ENCODE measurements around the gene MYOZ1.

Gene MYOZ1

DNA sequence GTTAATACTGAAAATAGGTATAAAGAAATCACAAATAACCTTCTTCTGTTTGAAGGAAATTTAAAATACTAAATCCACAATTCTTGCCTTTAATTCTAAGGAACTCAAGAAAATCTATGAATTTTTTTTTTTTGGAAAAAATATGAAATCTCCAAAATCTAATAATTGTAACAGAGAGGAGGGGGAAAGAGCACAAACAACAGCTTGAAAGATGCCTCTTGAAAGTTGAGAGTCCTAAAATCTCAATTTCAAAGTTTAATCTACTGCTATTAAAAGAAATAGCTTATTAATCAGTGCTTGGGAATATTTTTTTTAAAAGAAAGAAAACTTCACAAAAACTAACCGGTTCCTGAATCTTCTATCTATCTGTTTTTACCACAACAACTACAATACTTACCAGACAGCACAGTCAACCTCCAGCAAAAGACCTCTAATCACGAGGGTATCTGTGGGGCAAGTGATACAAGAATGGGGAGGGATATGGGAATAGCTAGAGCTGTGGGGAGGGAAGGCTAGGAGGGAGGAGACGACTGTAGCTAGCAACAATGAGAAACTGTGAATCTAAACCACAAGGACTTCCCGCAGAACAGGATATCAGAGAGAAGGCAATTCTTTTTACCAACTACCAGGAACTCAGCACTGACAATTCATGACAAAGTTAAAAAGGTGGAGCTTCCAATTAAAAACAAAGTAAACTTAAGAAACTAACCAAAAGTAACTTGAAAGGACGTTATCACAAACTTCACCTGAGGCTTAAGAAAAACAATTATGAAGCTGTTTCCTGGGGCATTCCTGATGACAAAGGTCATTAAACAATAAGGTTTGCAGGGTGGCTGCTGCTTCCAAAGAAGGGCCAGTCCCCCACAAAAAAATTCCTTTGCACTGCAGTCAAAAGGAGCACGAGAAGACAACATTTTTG lies 50.1 kb downstream of the MYOZ1 start, which contains the start of gene USP54:
Gene USP54 (minus strand): TSS at position 462 of the 919 bp plus-strand sequence. CDS start 15,684 bp downstream, outside the sequence.
- TF ChIP-seq FOXP2 (optimal IDR thresholded peaks at IDR 0.05; ENCODE audit: borderline replicate concordance, extremely low read depth, extremely low read length, insufficient read depth) (no peak), POLR2AphosphoS5 (IDR thresholded peaks at IDR 0.05; ENCODE audit: low read depth, low read length) (peak; percentile 46; the same call in 1 of the 2 replicates)

DNA sequence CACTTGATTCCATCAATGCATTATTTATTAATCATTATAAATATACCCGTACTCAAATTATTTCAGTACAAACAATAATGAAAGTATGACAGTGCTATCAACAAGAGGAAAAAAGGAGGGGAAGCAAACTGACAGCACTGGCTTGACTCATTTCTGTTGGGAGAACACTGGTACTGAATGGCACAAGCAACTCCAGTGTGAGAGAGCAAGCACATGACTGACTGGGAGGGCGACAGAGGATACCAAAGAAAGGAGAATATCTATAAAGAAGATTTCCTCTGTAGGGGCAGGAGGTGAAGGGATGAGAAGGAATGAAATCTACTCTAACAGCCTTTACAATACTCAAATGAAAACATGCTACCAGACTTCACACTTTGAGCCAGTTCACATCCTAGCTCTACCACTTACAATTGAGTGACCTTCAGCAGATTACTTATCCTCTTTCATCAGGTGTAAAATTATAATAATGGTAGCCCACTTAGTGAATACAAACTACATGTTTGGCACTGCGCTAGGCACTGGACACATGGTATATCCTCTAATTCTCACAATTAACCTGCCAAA lies 51.6 kb downstream of the MYOZ1 start:
- TF ChIP-seq SIN3A (IDR thresholded peaks at IDR 0.05; ENCODE audit: borderline replicate concordance, insufficient read depth, low read length) (no peak), FOXP2 (optimal IDR thresholded peaks at IDR 0.05; ENCODE audit: borderline replicate concordance, extremely low read depth, extremely low read length, insufficient read depth) (no peak), POLR2AphosphoS5 (IDR thresholded peaks at IDR 0.05; ENCODE audit: low read depth, low read length) (no peak), TAF1 (IDR thresholded peaks at IDR 0.05; ENCODE audit: borderline replicate concordance, insufficient read depth, low read length) (no peak)
- TF ChIP-seq, protein P1, sequence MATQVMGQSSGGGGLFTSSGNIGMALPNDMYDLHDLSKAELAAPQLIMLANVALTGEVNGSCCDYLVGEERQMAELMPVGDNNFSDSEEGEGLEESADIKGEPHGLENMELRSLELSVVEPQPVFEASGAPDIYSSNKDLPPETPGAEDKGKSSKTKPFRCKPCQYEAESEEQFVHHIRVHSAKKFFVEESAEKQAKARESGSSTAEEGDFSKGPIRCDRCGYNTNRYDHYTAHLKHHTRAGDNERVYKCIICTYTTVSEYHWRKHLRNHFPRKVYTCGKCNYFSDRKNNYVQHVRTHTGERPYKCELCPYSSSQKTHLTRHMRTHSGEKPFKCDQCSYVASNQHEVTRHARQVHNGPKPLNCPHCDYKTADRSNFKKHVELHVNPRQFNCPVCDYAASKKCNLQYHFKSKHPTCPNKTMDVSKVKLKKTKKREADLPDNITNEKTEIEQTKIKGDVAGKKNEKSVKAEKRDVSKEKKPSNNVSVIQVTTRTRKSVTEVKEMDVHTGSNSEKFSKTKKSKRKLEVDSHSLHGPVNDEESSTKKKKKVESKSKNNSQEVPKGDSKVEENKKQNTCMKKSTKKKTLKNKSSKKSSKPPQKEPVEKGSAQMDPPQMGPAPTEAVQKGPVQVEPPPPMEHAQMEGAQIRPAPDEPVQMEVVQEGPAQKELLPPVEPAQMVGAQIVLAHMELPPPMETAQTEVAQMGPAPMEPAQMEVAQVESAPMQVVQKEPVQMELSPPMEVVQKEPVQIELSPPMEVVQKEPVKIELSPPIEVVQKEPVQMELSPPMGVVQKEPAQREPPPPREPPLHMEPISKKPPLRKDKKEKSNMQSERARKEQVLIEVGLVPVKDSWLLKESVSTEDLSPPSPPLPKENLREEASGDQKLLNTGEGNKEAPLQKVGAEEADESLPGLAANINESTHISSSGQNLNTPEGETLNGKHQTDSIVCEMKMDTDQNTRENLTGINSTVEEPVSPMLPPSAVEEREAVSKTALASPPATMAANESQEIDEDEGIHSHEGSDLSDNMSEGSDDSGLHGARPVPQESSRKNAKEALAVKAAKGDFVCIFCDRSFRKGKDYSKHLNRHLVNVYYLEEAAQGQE (IDR thresholded peaks at IDR 0.05; ENCODE audit: insufficient read depth in 1 of 2, low read depth in 2 of 2, low read length in 2 of 2), result no peak

DNA sequence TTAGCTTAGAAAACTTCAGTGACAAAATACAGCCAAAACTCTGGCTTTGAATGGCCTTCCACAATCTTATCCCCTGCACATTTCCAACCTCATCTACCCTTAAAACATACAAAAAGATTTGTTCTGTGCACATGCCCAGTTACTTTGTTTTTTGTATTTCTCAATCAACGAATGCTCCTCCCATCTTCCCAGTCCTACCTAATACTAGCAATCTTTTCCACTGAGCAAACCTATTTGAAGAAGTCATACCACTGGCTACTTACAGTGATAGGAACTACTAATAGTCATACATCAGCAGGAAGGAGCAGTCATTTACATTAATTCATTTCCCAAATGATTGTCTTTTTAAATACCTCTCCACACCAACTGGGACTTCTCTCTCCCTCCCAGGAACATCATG lies 52.6 kb downstream of the MYOZ1 start:
- no peak for TF ChIP-seq SIN3A (IDR thresholded peaks at IDR 0.05; ENCODE audit: borderline replicate concordance, insufficient read depth, low read length)
- TF ChIP-seq POLR2AphosphoS5 (IDR thresholded peaks at IDR 0.05; ENCODE audit: low read depth, low read length), result no peak
- no peak for TF ChIP-seq FOXP2 (optimal IDR thresholded peaks at IDR 0.05; ENCODE audit: borderline replicate concordance, extremely low read depth, extremely low read length, insufficient read depth)
- no peak for TF ChIP-seq TAF1 (IDR thresholded peaks at IDR 0.05; ENCODE audit: borderline replicate concordance, insufficient read depth, low read length)
- TF ChIP-seq, protein P1 (IDR thresholded peaks at IDR 0.05; ENCODE audit: insufficient read depth in 1 of 2, low read depth in 2 of 2, low read length in 2 of 2), result no peak

DNA sequence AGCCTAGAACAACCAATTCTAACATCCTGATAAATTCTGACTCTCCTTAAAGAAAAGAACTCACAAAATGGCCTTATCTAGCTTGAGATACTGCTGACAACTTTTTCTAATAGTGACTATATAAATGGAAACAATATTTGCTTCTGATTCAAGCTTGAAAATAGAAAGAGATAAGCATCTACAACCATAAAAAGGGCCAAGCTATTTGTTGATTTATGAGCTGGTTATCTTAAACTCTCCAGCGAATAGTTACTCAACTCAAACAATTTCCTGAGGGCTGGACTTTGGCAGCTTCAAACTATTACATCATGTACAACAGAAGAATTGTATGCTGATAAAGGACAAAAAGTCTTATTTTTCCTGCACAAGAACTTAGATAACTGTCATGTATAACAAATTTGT lies 54.7 kb downstream of the MYOZ1 start:
- TF ChIP-seq, protein P1 (IDR thresholded peaks at IDR 0.05; ENCODE audit: insufficient read depth in 1 of 2, low read depth in 2 of 2, low read length in 2 of 2), result no peak
- 0 out of 2 replicates have a peak, but pooled peaks have one; percentile 28 for TF ChIP-seq SIN3A (IDR thresholded peaks at IDR 0.05; ENCODE audit: borderline replicate concordance, insufficient read depth, low read length)

DNA sequence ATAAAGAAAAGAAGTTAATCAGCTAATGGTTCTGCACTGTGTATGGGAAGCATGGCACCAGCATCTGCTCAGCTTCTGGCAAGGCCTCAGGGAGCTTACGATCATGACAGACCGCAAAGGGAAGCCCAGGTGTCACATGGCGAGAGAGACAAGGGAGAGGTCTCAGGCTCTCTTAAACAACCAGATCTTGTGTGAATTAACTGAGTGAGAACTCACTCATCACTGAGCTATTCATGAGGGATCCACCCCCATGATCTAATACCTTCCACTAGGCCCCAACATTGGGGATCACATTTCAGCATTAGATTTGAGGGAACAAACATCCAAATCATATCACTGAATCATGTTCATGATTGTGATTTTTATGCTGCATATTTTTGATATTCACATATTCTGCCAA lies 55.9 kb downstream of the MYOZ1 start:
- TF ChIP-seq FOXP2 (optimal IDR thresholded peaks at IDR 0.05; ENCODE audit: borderline replicate concordance, extremely low read depth, extremely low read length, insufficient read depth), result no peak
- TF ChIP-seq SIN3A (IDR thresholded peaks at IDR 0.05; ENCODE audit: borderline replicate concordance, insufficient read depth, low read length), result no peak
- TF ChIP-seq POLR2AphosphoS5 (IDR thresholded peaks at IDR 0.05; ENCODE audit: low read depth, low read length), result no peak
- TF ChIP-seq TAF1 (IDR thresholded peaks at IDR 0.05; ENCODE audit: borderline replicate concordance, insufficient read depth, low read length), result no peak
- TF ChIP-seq, protein P1 (IDR thresholded peaks at IDR 0.05; ENCODE audit: insufficient read depth in 1 of 2, low read depth in 2 of 2, low read length in 2 of 2), result no peak
